ENCODE results near the gene LIPA. TPM values are rescaled to one million over a fixed set of nuclear protein-coding genes. Genes with fewer than 3 reads are reported as not detected.

LIPA gene
- total RNA-seq, 1 donor from 2014 or later = 16.5 TPM

- no peak for DNase-seq (ENCODE audit: low read depth)
- TF ChIP-seq CTCF (conservative IDR thresholded peaks at IDR 0.05; ENCODE audit: low read depth, low read length) = no peak
- H3K4me3 ChIP-seq (ENCODE audit: low read depth, low read length) = no peak overlapping the region
These were observed 31.9 kb downstream of the LIPA start for GRCh38 chr10:89219513-89220218.

GRCh38 chr10:89217057-89217990 is 34.3 kb downstream of the LIPA start:
- H3K4me3 ChIP-seq (ENCODE audit: low read depth, low read length) = no peak overlapping the region
- no peak for DNase-seq (ENCODE audit: low read depth)
- peak; percentile 76 for TF ChIP-seq CTCF (conservative IDR thresholded peaks at IDR 0.05; ENCODE audit: low read depth, low read length)

GRCh38 chr10:89216056-89216455 is 35.5 kb downstream of the LIPA start:
- H3K4me3 ChIP-seq (ENCODE audit: low read depth, low read length) = no peak overlapping the region
- no peak for DNase-seq (ENCODE audit: low read depth)
- no peak for TF ChIP-seq CTCF (conservative IDR thresholded peaks at IDR 0.05; ENCODE audit: low read depth, low read length)

- TF ChIP-seq CTCF (conservative IDR thresholded peaks at IDR 0.05; ENCODE audit: low read depth, low read length) = no peak
- no peak for DNase-seq (ENCODE audit: low read depth)
- H3K4me3 ChIP-seq (ENCODE audit: low read depth, low read length) = no peak overlapping the region
These were observed 36.1 kb downstream of the LIPA start for GRCh38 chr10:89215511-89215910.

- no peak for DNase-seq (ENCODE audit: low read depth)
- TF ChIP-seq CTCF (conservative IDR thresholded peaks at IDR 0.05; ENCODE audit: low read depth, low read length) = no peak
- H3K4me3 ChIP-seq (ENCODE audit: low read depth, low read length) = no peak overlapping the region
These were observed 36.9 kb downstream of the LIPA start for GRCh38 chr10:89214566-89215165.

GRCh38 chr10:89213191-89213808 is 38.3 kb downstream of the LIPA start:
- H3K4me3 ChIP-seq (ENCODE audit: low read depth, low read length) = no peak overlapping the region
- DNase-seq (ENCODE audit: low read depth) = no peak
- peak; percentile 62 for TF ChIP-seq CTCF (conservative IDR thresholded peaks at IDR 0.05; ENCODE audit: low read depth, low read length)
